GM12891 (cell line): ENCODE data around the gene DDX24.

Source experiments
- POLR2A ChIP-seq: IDR thresholded peaks from 2 replicates; pipeline ENCODE4 v1.6.1; 2011; ENCODE audit warnings: low read depth, low read length, control low read depth
- POLR2AphosphoS5 ChIP-seq: IDR thresholded peaks from 2 replicates; pipeline ENCODE4 v1.6.1; 2011; ENCODE audit warnings: low read depth, low read length, control low read depth

DNA sequence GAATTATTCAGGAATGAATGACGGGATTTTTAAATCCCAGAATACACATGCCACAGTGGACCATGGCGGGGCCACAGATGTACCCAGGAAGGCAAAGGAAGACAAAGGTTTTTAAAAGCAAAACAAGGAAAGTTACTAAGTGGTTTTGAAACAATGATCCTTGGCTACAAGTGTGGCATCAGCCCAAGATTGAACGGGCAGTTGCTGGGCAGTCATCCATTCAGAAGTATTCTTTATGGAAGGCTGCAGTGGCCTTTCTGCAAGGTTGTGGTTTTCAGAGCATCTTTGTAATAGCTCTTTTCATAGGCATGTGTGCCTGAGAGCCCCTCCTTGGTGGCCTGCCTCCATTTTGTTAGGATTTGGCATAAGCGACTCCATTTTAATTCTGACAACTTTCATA, 16.1 kb upstream of the DDX24 start:
- TF ChIP-seq POLR2A (no peak), POLR2AphosphoS5 (no peak)
